ENCODE measurements around the gene SORL1. TPM values are rescaled to one million over a fixed set of nuclear protein-coding genes. Genes with fewer than 3 reads are reported as not detected.

SORL1 gene
- total and polyA plus RNA-seq, 2 experiments from 2014 or later, result 0.26 to 0.54 TPM

GRCh38 chr11:121543836-121544380 is 91.8 kb downstream of the SORL1 start:
- no peaks in the 10 kb centered on the region for H3K4me1 ChIP-seq (ENCODE audit: insufficient read depth)
- H3K4me2 ChIP-seq (ENCODE audit: unreplicated experiment), result no peak overlapping the region
- no peak overlapping the region for H2AFZ ChIP-seq
- TF ChIP-seq EZH2phosphoT487 (IDR thresholded peaks at IDR 0.05; ENCODE audit: insufficient read depth, low read depth) (no peak), EZH2 (IDR thresholded peaks at IDR 0.05; ENCODE audit: insufficient read depth, poor library complexity, severe bottlenecking) (no peak)
- H3K9me3 ChIP-seq (ENCODE audit: low read depth), result no peaks in the 10 kb centered on the region
- WGBS, 2 experiments (ENCODE audit: low coverage in 1 of 2, low lambda C conversion rate in 2 of 2, missing lambda C conversion rate in 2 of 2), result 51 to 57% methylated on average over 6 of the region's 6 CpGs
- in situ Hi-C loops (cut with MboI), result no loop called here
- no peaks in the 10 kb centered on the region for H3F3A ChIP-seq (ENCODE audit: insufficient read depth)
- no peaks in the 10 kb centered on the region for H3K79me2 ChIP-seq (ENCODE audit: insufficient read depth)
- H3K36me3 ChIP-seq (ENCODE audit: low read depth), result no peaks in the 10 kb centered on the region
- no peak for DNase-seq
- no peak overlapping the region for H3K4me3 ChIP-seq
- no peak overlapping the region for H3K9ac ChIP-seq
- no peak overlapping the region for H3K27ac ChIP-seq
- H4K20me1 ChIP-seq (ENCODE audit: insufficient read depth), result no peaks in the 10 kb centered on the region
- peaks cover 44% of the 10 kb centered on the region for H3K27me3 ChIP-seq (replicated peaks; ENCODE audit: insufficient read depth)
- no peaks in the 10 kb centered on the region for H3K9me2 ChIP-seq (ENCODE audit: insufficient read depth)

- Histone ChIP-seq H3K4me1 (ENCODE audit: insufficient read depth) (no peaks in the 10 kb centered on the region), H3K9me2 (ENCODE audit: insufficient read depth) (no peaks in the 10 kb centered on the region), H3K4me3 (no peak overlapping the region), H3K79me2 (ENCODE audit: insufficient read depth) (no peaks in the 10 kb centered on the region), H3K27ac (no peak overlapping the region), H3K4me2 (ENCODE audit: unreplicated experiment) (no peak overlapping the region), H4K20me1 (ENCODE audit: insufficient read depth) (no peaks in the 10 kb centered on the region), H3F3A (ENCODE audit: insufficient read depth) (no peaks in the 10 kb centered on the region), H3K36me3 (ENCODE audit: low read depth) (no peaks in the 10 kb centered on the region), H3K9me3 (ENCODE audit: low read depth) (no peaks in the 10 kb centered on the region), H3K9ac (no peak overlapping the region), H2AFZ (no peak overlapping the region), H3K27me3 (replicated peaks; ENCODE audit: insufficient read depth) (peaks cover 35% of the 10 kb centered on the region)
- in situ Hi-C loops (cut with MboI), result no loop called here
- 68 to 69% methylated on average over 7 of the region's 7 CpGs for WGBS, 2 experiments (ENCODE audit: low coverage in 1 of 2, low lambda C conversion rate in 2 of 2, missing lambda C conversion rate in 2 of 2)
- no peak for DNase-seq
- TF ChIP-seq EZH2phosphoT487 (IDR thresholded peaks at IDR 0.05; ENCODE audit: insufficient read depth, low read depth) (no peak), EZH2 (IDR thresholded peaks at IDR 0.05; ENCODE audit: insufficient read depth, poor library complexity, severe bottlenecking) (no peak)
These were observed 92.8 kb downstream of the SORL1 start for GRCh38 chr11:121544956-121545355.

GRCh38 chr11:121547574-121547973 is 95.5 kb downstream of the SORL1 start:
- Histone ChIP-seq H3K36me3 (ENCODE audit: low read depth) (no peaks in the 10 kb centered on the region), H3K27me3 (replicated peaks; ENCODE audit: insufficient read depth) (peaks cover 45% of the 10 kb centered on the region), H3K9me3 (ENCODE audit: low read depth) (no peaks in the 10 kb centered on the region), H3F3A (ENCODE audit: insufficient read depth) (no peaks in the 10 kb centered on the region), H3K4me2 (ENCODE audit: unreplicated experiment) (no peak overlapping the region), H3K27ac (no peak overlapping the region), H3K9ac (no peak overlapping the region), H4K20me1 (ENCODE audit: insufficient read depth) (no peaks in the 10 kb centered on the region), H2AFZ (no peak overlapping the region), H3K4me1 (ENCODE audit: insufficient read depth) (no peaks in the 10 kb centered on the region), H3K4me3 (no peak overlapping the region), H3K79me2 (ENCODE audit: insufficient read depth) (no peaks in the 10 kb centered on the region), H3K9me2 (ENCODE audit: insufficient read depth) (no peaks in the 10 kb centered on the region)
- DNase-seq, result no peak
- WGBS, 2 experiments (ENCODE audit: low coverage in 1 of 2, low lambda C conversion rate in 2 of 2, missing lambda C conversion rate in 2 of 2), result 40 to 43% methylated on average over 3 of the region's 3 CpGs
- in situ Hi-C loops (cut with MboI), result no loop called here
- TF ChIP-seq EZH2phosphoT487 (IDR thresholded peaks at IDR 0.05; ENCODE audit: insufficient read depth, low read depth), result no peak
- no peak for TF ChIP-seq EZH2 (IDR thresholded peaks at IDR 0.05; ENCODE audit: insufficient read depth, poor library complexity, severe bottlenecking)

- H3K4me1 ChIP-seq (ENCODE audit: insufficient read depth), result no peaks in the 10 kb centered on the region
- WGBS, 2 experiments (ENCODE audit: low coverage in 1 of 2, low lambda C conversion rate in 2 of 2, missing lambda C conversion rate in 2 of 2), result 67% methylated on average over 10 of the region's 10 CpGs
- H3K9me3 ChIP-seq (ENCODE audit: low read depth), result no peaks in the 10 kb centered on the region
- DNase-seq, result peak; percentile 19
- H3K9ac ChIP-seq, result no peak overlapping the region
- no peak overlapping the region for H2AFZ ChIP-seq
- no peak overlapping the region for H3K4me2 ChIP-seq (ENCODE audit: unreplicated experiment)
- H3K9me2 ChIP-seq (ENCODE audit: insufficient read depth), result no peaks in the 10 kb centered on the region
- no peak for TF ChIP-seq EZH2phosphoT487 (IDR thresholded peaks at IDR 0.05; ENCODE audit: insufficient read depth, low read depth)
- in situ Hi-C loops (cut with MboI), result no loop called here
- no peaks in the 10 kb centered on the region for H3K79me2 ChIP-seq (ENCODE audit: insufficient read depth)
- H4K20me1 ChIP-seq (ENCODE audit: insufficient read depth), result no peaks in the 10 kb centered on the region
- no peak overlapping the region for H3K4me3 ChIP-seq
- H3K36me3 ChIP-seq (ENCODE audit: low read depth), result no peaks in the 10 kb centered on the region
- H3K27me3 ChIP-seq (replicated peaks; ENCODE audit: insufficient read depth), result peaks cover 36% of the 10 kb centered on the region
- H3K27ac ChIP-seq, result no peak overlapping the region
- H3F3A ChIP-seq (ENCODE audit: insufficient read depth), result no peaks in the 10 kb centered on the region
These were observed 98.3 kb downstream of the SORL1 start for GRCh38 chr11:121550247-121551030.

Data from GM23248 (cell line).